Testis (tissue), 3 donors: ENCODE data around the gene ZNF362. TPM values are rescaled to one million over a fixed set of nuclear protein-coding genes. Genes with fewer than 3 reads are reported as not detected.

Source experiments
- DNase-seq: peaks from one replicate; pipeline ENCODE4 v3.0.0-alpha.2; 2019
- H3K27ac ChIP-seq, 2 donors: fragments of 200-600 bp; sonication (generic); one replicate each; pipeline ENCODE4 v1.5.1; 2019
- H3K27me3 ChIP-seq: fragments of 200-600 bp; sonication (generic); one replicate; pipeline ENCODE4 v1.5.1; 2019
- H3K36me3 ChIP-seq: fragments of 200-600 bp; sonication (generic); one replicate; pipeline ENCODE4 v1.5.1; 2017; ENCODE audit warnings: low read depth; ENCODE audit errors: missing control alignments
- H3K4me1 ChIP-seq: fragments of 200-600 bp; sonication (generic); one replicate; pipeline ENCODE4 v1.5.1; 2019
- H3K4me3 ChIP-seq, 2 donors: fragments of 200-600 bp; sonication (generic); one replicate each; pipeline ENCODE4 v1.5.1; 2017 to 2019
- H3K9me3 ChIP-seq: fragments of 200-600 bp; sonication (generic); one replicate; pipeline ENCODE4 v1.5.1; 2017
- CTCF ChIP-seq, 3 experiments: fragments of 450-650 bp in 2 of 3; fragments of 200-600 bp in 1 of 3; sonication (generic) in 1 of 3; IDR thresholded peaks; one replicate each; pipeline ENCODE4 v1.5.1; 2016 to 2019; ENCODE audit warnings: antibody characterized with exemption in 3 of 3, mild to moderate bottlenecking in 2 of 3, moderate library complexity in 1 of 3
- POLR2A ChIP-seq: fragments of 450-650 bp; IDR thresholded peaks from one replicate; pipeline ENCODE4 v1.6.1; 2017; ENCODE audit warnings: antibody characterized with exemption, mild to moderate bottlenecking, moderate library complexity
- WGBS, 2 donors: methylation state at CpG; one replicate each; pipeline ENCODE4 v1.1.5; 2018; 5-methylcytosine and 5-hydroxymethylcytosine counted together
- intact Hi-C: fragments of 100-400 bp; cut with DNase I; formaldehyde crosslinking; loops from one replicate; pipeline ENCODE4 v1.15.1; 2023; ENCODE audit warnings: low total_unique reads
- polyA plus RNA-seq: library from polyadenylated mRNA; stranded (reverse); fragments of 350-450 nt; fragmentation: Illumina TruSeq; extraction: RNeasy Lipid Tissue Mini Kit (QIAGEN cat#74804); gene quantifications from one replicate; pipeline ENCODE4 v1.2.3, GENCODE V29; 2014; ENCODE audit warnings: low read depth, low replicate concordance; ENCODE audit not compliant: insufficient read depth
- total RNA-seq, 2 donors: library from RNA; depleted of rRNA; stranded (reverse); fragments of >200 nt; gene quantifications; one replicate each; pipeline ENCODE4 v1.2.3, GENCODE V29; 2016

The ZNF362 gene
- total and polyA plus RNA-seq, 3 donors from 2014 or later, result 16.3 to 28.6 (median 26.6) TPM

- Histone ChIP-seq H3K9me3 (no peaks in the 10 kb centered on the region), H3K4me1 (peaks cover 18% of the 10 kb centered on the region), H3K27ac (peak overlapping the region; percentile 86 to 97), H3K4me3 (peak overlapping the region; percentile 90 to 94), H3K36me3 (no peaks in the 10 kb centered on the region), H3K27me3 (no peaks in the 10 kb centered on the region)
- TF ChIP-seq CTCF (IDR thresholded peaks at IDR 0.05) (no peak), POLR2A (no peak)
- peak; percentile 58 for DNase-seq
- WGBS, 2 donors, result 13 to 28% methylated on average over 5 of the region's 5 CpGs
- intact Hi-C loops, result no loop called here
These were observed 91.3 kb downstream of the ZNF362 start for GRCh38 chr1:33347650-33347992.

- intact Hi-C loops, result no loop called here
- no peaks in the 10 kb centered on the region for H3K27me3 ChIP-seq
- H3K9me3 ChIP-seq, result no peaks in the 10 kb centered on the region
- TF ChIP-seq POLR2A (no peak), CTCF (IDR thresholded peaks at IDR 0.05) (no peak)
- H3K4me3 ChIP-seq, result peak overlapping the region; percentile 90 to 94
- no peak for DNase-seq
- H3K4me1 ChIP-seq, result peaks cover 14% of the 10 kb centered on the region
- no peaks in the 10 kb centered on the region for H3K36me3 ChIP-seq
- H3K27ac ChIP-seq, result peak overlapping the region; percentile 86 to 97
- WGBS, 2 donors, result 16 to 27% methylated on average over 2 of the region's 2 CpGs
These were observed 91.9 kb downstream of the ZNF362 start for GRCh38 chr1:33348194-33348593.

GRCh38 chr1:33348676-33349080 is 92.4 kb downstream of the ZNF362 start:
- no peaks in the 10 kb centered on the region for H3K9me3 ChIP-seq
- 1 to 2% methylated on average over 11 of the region's 11 CpGs for whole genome bisulfite sequencing, 2 donors
- TF ChIP-seq CTCF (IDR thresholded peaks at IDR 0.05) (no peak), POLR2A (no peak)
- peak overlapping the region; percentile 86 to 97 for H3K27ac ChIP-seq
- H3K4me1 ChIP-seq, result peaks cover 14% of the 10 kb centered on the region
- peak overlapping the region; percentile 90 to 94 for H3K4me3 ChIP-seq
- intact Hi-C loops, result no loop called here
- no peaks in the 10 kb centered on the region for H3K36me3 ChIP-seq
- H3K27me3 ChIP-seq, result no peaks in the 10 kb centered on the region
- no peak for DNase-seq

- Histone ChIP-seq H3K27ac (peak overlapping the region; percentile 86 to 97), H3K9me3 (no peaks in the 10 kb centered on the region), H3K27me3 (no peaks in the 10 kb centered on the region), H3K4me3 (peak overlapping the region; percentile 90 to 94), H3K36me3 (no peaks in the 10 kb centered on the region), H3K4me1 (peaks cover 14% of the 10 kb centered on the region)
- WGBS, 2 donors, result 0 to 1% methylated on average over 11 to 54 of the region's 78 CpGs
- TF ChIP-seq POLR2A (no peak), CTCF (IDR thresholded peaks at IDR 0.05) (no peak)
- intact Hi-C loops, result no loop called here
- DNase-seq, result peak; percentile 67
These were observed 92.9 kb downstream of the ZNF362 start for GRCh38 chr1:33349081-33349759.
